Urinary bladder (tissue), 4 donors: ENCODE measurements around the gene LAMTOR4. TPM values are rescaled to one million over a fixed set of nuclear protein-coding genes. Genes with fewer than 3 reads are reported as not detected.

Experiments used
- DNase-seq: peaks from one replicate; pipeline ENCODE4 v3.0.0-alpha.2; 2015; ENCODE audit errors: extremely low spot score
- H3K27ac ChIP-seq: one replicate; pipeline ENCODE4 v1.5.1; 2013; ENCODE audit warnings: low read depth, mild to moderate bottlenecking, moderate library complexity
- H3K36me3 ChIP-seq: one replicate; pipeline ENCODE4 v1.6.1; 2013; ENCODE audit warnings: mild to moderate bottlenecking, moderate library complexity; ENCODE audit not compliant: insufficient read depth
- H3K4me1 ChIP-seq: one replicate; pipeline ENCODE4 v1.6.1; 2013; ENCODE audit warnings: mild to moderate bottlenecking, moderate library complexity; ENCODE audit not compliant: insufficient read depth
- H3K4me3 ChIP-seq: one replicate; pipeline ENCODE4 v1.5.1; 2013; ENCODE audit warnings: low read depth, low read length
- WGBS: extraction: QIAGEN DNeasy Blood & Tissue Kit; methylation state at CpG from one replicate; pipeline ENCODE4 v1.1.7; 2013; 5-methylcytosine and 5-hydroxymethylcytosine counted together
- polyA plus RNA-seq: library from polyadenylated mRNA; stranded (reverse); fragments of 200-250 nt; gene quantifications from one replicate; pipeline ENCODE4 v1.2.3, GENCODE V29; 2013
- total RNA-seq: library from RNA; depleted of rRNA; stranded (reverse); fragments of >200 nt; gene quantifications from one replicate; pipeline ENCODE4 v1.2.3, GENCODE V29; 2014
- donor health status: healthy with polysubstance abuse.
- donor health status: healthy.

The LAMTOR4 gene
- total and polyA plus RNA-seq, 2 donors = 36.3 to 251 TPM

DNA sequence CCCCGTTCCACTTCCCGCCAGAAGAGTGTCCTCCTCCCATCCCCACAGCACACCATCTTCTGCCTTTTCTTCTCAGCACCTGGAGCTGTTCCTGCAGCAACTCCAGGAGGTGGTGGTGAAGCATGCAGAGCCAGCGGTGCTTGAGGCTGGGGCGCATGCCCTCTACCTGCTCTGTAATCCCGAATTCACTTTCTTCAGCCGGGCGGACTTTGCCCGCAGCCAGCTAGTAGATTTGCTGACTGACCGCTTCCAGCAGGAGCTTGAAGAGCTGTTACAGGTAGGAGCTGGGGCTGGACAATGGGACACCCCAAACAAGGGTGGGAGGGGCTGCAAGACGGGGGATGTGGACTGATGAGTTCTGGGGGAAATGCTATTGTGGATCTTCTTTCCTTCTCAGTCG, 52.0 kb downstream of the LAMTOR4 start:
- no peaks in the 10 kb centered on the region for H3K4me1 ChIP-seq
- H3K4me3 ChIP-seq = no peak overlapping the region
- DNase-seq = no peak
- WGBS = 87% methylated on average over 11 of the region's 11 CpGs
- H3K27ac ChIP-seq = no peak overlapping the region
- H3K36me3 ChIP-seq = no peaks in the 10 kb centered on the region

Other genes with a start within 250 kb of the LAMTOR4 start
- gene TRIM4, start 229.4 kb upstream of the LAMTOR4 start, total RNA-seq = 27.9 TPM
- 30.2 TPM for gene TRIM4, start 229.4 kb upstream of the LAMTOR4 start, polyA plus RNA-seq
- gene GJC3, start 219.3 kb upstream of the LAMTOR4 start, total RNA-seq = not detected
- gene GJC3, start 219.3 kb upstream of the LAMTOR4 start, polyA plus RNA-seq = 0.14 TPM
- gene AZGP1, start 172.9 kb upstream of the LAMTOR4 start, total RNA-seq = 1.9 TPM
- 9.3 TPM for gene AZGP1, start 172.9 kb upstream of the LAMTOR4 start, polyA plus RNA-seq
- gene ZKSCAN1, start 133.3 kb upstream of the LAMTOR4 start, total RNA-seq = 51.5 TPM
- gene ZKSCAN1, start 133.3 kb upstream of the LAMTOR4 start, polyA plus RNA-seq = 14.3 TPM
- gene ZSCAN21, start 99.1 kb upstream of the LAMTOR4 start, total RNA-seq = 10.4 TPM
- gene ZSCAN21, start 99.1 kb upstream of the LAMTOR4 start, polyA plus RNA-seq = 11.6 TPM
- gene ZNF3, start 67.2 kb upstream of the LAMTOR4 start, total RNA-seq = 38.3 TPM
- 17.4 TPM for gene ZNF3, start 67.2 kb upstream of the LAMTOR4 start, polyA plus RNA-seq
- gene COPS6, start 59.9 kb upstream of the LAMTOR4 start, total RNA-seq = 36.1 TPM
- gene COPS6, start 59.9 kb upstream of the LAMTOR4 start, polyA plus RNA-seq = 160 TPM
- 44.6 TPM for gene MCM7, start 47.5 kb upstream of the LAMTOR4 start, total RNA-seq
- 62.5 TPM for gene MCM7, start 47.5 kb upstream of the LAMTOR4 start, polyA plus RNA-seq
- 13.9 TPM for gene AP4M1, start 47.3 kb upstream of the LAMTOR4 start, total RNA-seq
- gene AP4M1, start 47.3 kb upstream of the LAMTOR4 start, polyA plus RNA-seq = 23.9 TPM
- 20.6 TPM for gene TAF6, start 29.6 kb upstream of the LAMTOR4 start, total RNA-seq
- 55.4 TPM for gene TAF6, start 29.6 kb upstream of the LAMTOR4 start, polyA plus RNA-seq
- 34.5 TPM for gene CNPY4, start 29.3 kb upstream of the LAMTOR4 start, total RNA-seq
- 26.1 TPM for gene CNPY4, start 29.3 kb upstream of the LAMTOR4 start, polyA plus RNA-seq
- 1.3 TPM for gene MBLAC1, start 22.0 kb upstream of the LAMTOR4 start, total RNA-seq
- 4.7 TPM for gene MBLAC1, start 22.0 kb upstream of the LAMTOR4 start, polyA plus RNA-seq
- 5.4 TPM for gene TRAPPC14, start 9.8 kb downstream of the LAMTOR4 start, total RNA-seq
- gene TRAPPC14, start 9.8 kb downstream of the LAMTOR4 start, polyA plus RNA-seq = 11.6 TPM
- 6.5 TPM for gene GAL3ST4, start 19.7 kb downstream of the LAMTOR4 start, total RNA-seq
- gene GAL3ST4, start 19.7 kb downstream of the LAMTOR4 start, polyA plus RNA-seq = 9.8 TPM
- 3.7 TPM for gene GPC2, start 28.5 kb downstream of the LAMTOR4 start, total RNA-seq
- gene GPC2, start 28.5 kb downstream of the LAMTOR4 start, polyA plus RNA-seq = 0.80 TPM
- 0.90 TPM for gene STAG3, start 29.0 kb downstream of the LAMTOR4 start, total RNA-seq
- 0.61 TPM for gene STAG3, start 29.0 kb downstream of the LAMTOR4 start, polyA plus RNA-seq
- 0.21 TPM for gene PVRIG, start 71.0 kb downstream of the LAMTOR4 start, total RNA-seq
- gene PVRIG, start 71.0 kb downstream of the LAMTOR4 start, polyA plus RNA-seq = 0.77 TPM
- gene SPDYE3, start 158.8 kb downstream of the LAMTOR4 start, total RNA-seq = not detected
- 0.10 TPM for gene SPDYE3, start 158.8 kb downstream of the LAMTOR4 start, polyA plus RNA-seq
- gene PILRB, start 209.2 kb downstream of the LAMTOR4 start, total RNA-seq = 16.3 TPM
- gene PILRB, start 209.2 kb downstream of the LAMTOR4 start, polyA plus RNA-seq = 34.4 TPM
- gene PILRA, start 224.6 kb downstream of the LAMTOR4 start, total RNA-seq = 2.2 TPM
- gene PILRA, start 224.6 kb downstream of the LAMTOR4 start, polyA plus RNA-seq = 27.8 TPM